GM19099 (cell line): ENCODE measurements around the gene BCAR1.

Experiments
- POLR2A ChIP-seq: IDR thresholded peaks from 3 replicates; pipeline ENCODE4 v1.6.1; 2011; ENCODE audit warnings: low read depth; ENCODE audit not compliant: insufficient read length; ENCODE audit errors: extremely low read depth

The BCAR1 gene

GRCh38 chr16:75225678-75226515 lies 25.5 kb downstream of the BCAR1 start:
- no peak for TF ChIP-seq POLR2A

GRCh38 chr16:75225092-75225491 lies 26.3 kb downstream of the BCAR1 start:
- TF ChIP-seq POLR2A = no peak

GRCh38 chr16:75224306-75225082 lies 26.9 kb downstream of the BCAR1 start:
- TF ChIP-seq POLR2A = no peak

- TF ChIP-seq POLR2A = no peak
Observed at GRCh38 chr16:75222271-75222783, 29.1 kb downstream of the BCAR1 start.

GRCh38 chr16:75219838-75220237 lies 31.6 kb downstream of the BCAR1 start:
- no peak for TF ChIP-seq POLR2A

GRCh38 chr16:75219088-75219487 lies 32.3 kb downstream of the BCAR1 start:
- no peak for TF ChIP-seq POLR2A

- no peak for TF ChIP-seq POLR2A
Observed at GRCh38 chr16:75218256-75219076, 33.0 kb downstream of the BCAR1 start, which contains the start of gene CTRB1. TSS of gene CTRB1 (plus strand) at chr16:75218988. CDS start at chr16:75219008, 20 bp downstream.

GRCh38 chr16:75217389-75217851 lies 34.0 kb downstream of the BCAR1 start:
- no peak for TF ChIP-seq POLR2A

- TF ChIP-seq POLR2A = no peak
Observed at GRCh38 chr16:75216576-75216975, 34.8 kb downstream of the BCAR1 start.

- TF ChIP-seq POLR2A = no peak
Observed at GRCh38 chr16:75216127-75216526, 35.3 kb downstream of the BCAR1 start.

- no peak for TF ChIP-seq POLR2A
Observed at GRCh38 chr16:75209944-75210343, 41.5 kb downstream of the BCAR1 start.

GRCh38 chr16:75208861-75209505 lies 42.4 kb downstream of the BCAR1 start:
- TF ChIP-seq POLR2A = no peak

GRCh38 chr16:75208242-75208825 lies 43.1 kb downstream of the BCAR1 start:
- TF ChIP-seq POLR2A = no peak

- no peak for TF ChIP-seq POLR2A
Observed at GRCh38 chr16:75207831-75208230, 43.6 kb downstream of the BCAR1 start.
